ENCODE data around the gene PRKACG. TPM values are rescaled to one million over a fixed set of nuclear protein-coding genes. Genes with fewer than 3 reads are reported as not detected.

The PRKACG gene
- total and polyA plus RNA-seq, 2 of the 8 experiments (the other 6 are each of a cell fraction or from before 2014, with no cell fraction given): not detected

- H4K5ac ChIP-seq (ENCODE audit: insufficient read length, low read depth, low read length): no peak overlapping the region
- no peak overlapping the region for H2BK20ac ChIP-seq (ENCODE audit: low read length)
- no peaks in the 10 kb centered on the region for H3K36me3 ChIP-seq (ENCODE audit: control insufficient read depth in 2 of 4, insufficient read depth in 4 of 4, low read length in 3 of 4)
- H2BK120ac ChIP-seq (replicated peaks; ENCODE audit: low read depth, low read length): no peak overlapping the region
- H3K4ac ChIP-seq (replicated peaks; ENCODE audit: insufficient read length, low read depth, low read length): no peak overlapping the region
- no peak overlapping the region for H3K14ac ChIP-seq (ENCODE audit: insufficient read length)
- no peaks in the 10 kb centered on the region for H3K79me2 ChIP-seq (ENCODE audit: control insufficient read depth in 1 of 2, insufficient read depth in 2 of 2, low read length in 2 of 2)
- H3K4me3 ChIP-seq (ENCODE audit: extremely low read depth in 1 of 4, insufficient read depth in 2 of 4, low read depth in 3 of 4, low read length in 4 of 4): no peak overlapping the region
- H3K4me2 ChIP-seq (ENCODE audit: insufficient read depth in 1 of 2, low read depth in 2 of 2, low read length in 2 of 2): no peak overlapping the region
- H3K9ac ChIP-seq (replicated peaks in 1 of 4; ENCODE audit: extremely low read depth in 1 of 4, low read depth in 3 of 4, low read length in 3 of 4): no peak overlapping the region
- no peak overlapping the region for H4K91ac ChIP-seq (replicated peaks; ENCODE audit: insufficient read length, low read length)
- no peaks in the 10 kb centered on the region for H3K79me1 ChIP-seq (ENCODE audit: low read depth, low read length)
- H4K8ac ChIP-seq (ENCODE audit: extremely low read depth, insufficient read depth, low read length): no peak overlapping the region
- no peaks in the 10 kb centered on the region for H3K9me3 ChIP-seq (ENCODE audit: insufficient read depth in 2 of 2, low read depth in 1 of 2, low read length in 1 of 2)
- POLR2A ChIA-PET (ENCODE audit: partially characterized antibody): interaction anchor here (1.5 kb wide), 1 partner anchor 13 kb away, joined by 6 read pairs; no protein-coding TSS in a partner anchor
- no peak overlapping the region for H3K23ac ChIP-seq (ENCODE audit: insufficient read length)
- 84% methylated on average over 3 of the region's 3 CpGs; no CpG with 5 or more reads in 1 of the 2 experiments for WGBS, 2 experiments (ENCODE audit: extremely low coverage in 1 of 2, insufficient coverage in 1 of 2, insufficient read length in 1 of 2, insufficient replicate concordance in 2 of 2, low coverage in 1 of 2, low lambda C conversion rate in 2 of 2, missing lambda C conversion rate in 1 of 2)
- H3K56ac ChIP-seq (replicated peaks; ENCODE audit: insufficient read length, low read depth, low read length): no peak overlapping the region
- H3K27ac ChIP-seq (ENCODE audit: low read depth, low read length): no peak overlapping the region
- H4K20me1 ChIP-seq (replicated peaks in 1 of 2; ENCODE audit: control insufficient read depth in 1 of 2, insufficient read depth in 2 of 2, low read length in 2 of 2): no peaks in the 10 kb centered on the region
- no peak overlapping the region for H3K18ac ChIP-seq (ENCODE audit: extremely low read depth, low read length)
- H2AK5ac ChIP-seq (ENCODE audit: low read depth, low read length): no peak overlapping the region
- H3K4me1 ChIP-seq (replicated peaks in 1 of 4; ENCODE audit: control insufficient read depth in 3 of 4, insufficient read depth in 4 of 4, low read length in 3 of 4): no peaks in the 10 kb centered on the region
- no peak for FAIRE-seq
- no peaks in the 10 kb centered on the region for H3K27me3 ChIP-seq (replicated peaks in 1 of 4; ENCODE audit: control insufficient read depth in 3 of 4, extremely low read depth in 1 of 4, insufficient read depth in 3 of 4, low read length in 3 of 4)
- H2BK12ac ChIP-seq (ENCODE audit: low read depth, low read length): no peak overlapping the region
- no peak overlapping the region for H2AFZ ChIP-seq (ENCODE audit: low read length)
- no peak overlapping the region for H2BK5ac ChIP-seq (ENCODE audit: low read depth, low read length)
- DNase-seq (ENCODE audit: low read depth in 1 of 2, low spot score in 2 of 2): no peak
- CTCF ChIA-PET (ENCODE audit: partially characterized antibody): interaction anchor here (0.6 to 1.9 kb wide), 6 partner anchors 10 to 119 kb away, joined by 4 to 7 read pairs (median 4); no protein-coding TSS in a partner anchor
- no peak overlapping the region for H2BK15ac ChIP-seq (ENCODE audit: low read length)
- H3K23me2 ChIP-seq (ENCODE audit: low read depth, low read length): no peaks in the 10 kb centered on the region
- TF ChIP-seq SP1 (IDR thresholded peaks at IDR 0.05; ENCODE audit: low read depth, low read length) (no peak), SRF (IDR thresholded peaks at IDR 0.05; ENCODE audit: low read depth, low read length) (no peak), SP4 (IDR thresholded peaks at IDR 0.05; ENCODE audit: low read length) (no peak), NANOG (IDR thresholded peaks at IDR 0.05; ENCODE audit: insufficient read depth, low read depth, low read length, poor library complexity, severe bottlenecking) (no peak)
Measured at GRCh38 chr9:68964102-68964541, 49.8 kb downstream of the PRKACG start.

Measured in H1 (cell line).